ENCODE measurements around the gene KCNAB1. TPM values are rescaled to one million over a fixed set of nuclear protein-coding genes. Genes with fewer than 3 reads are reported as not detected.

KCNAB1 gene
- total and polyA plus RNA-seq, 2 donors (not counting 3 experiments of a cell fraction or from before 2014, with no cell fraction given), result 0.21 TPM; not detected in 1

DNA sequence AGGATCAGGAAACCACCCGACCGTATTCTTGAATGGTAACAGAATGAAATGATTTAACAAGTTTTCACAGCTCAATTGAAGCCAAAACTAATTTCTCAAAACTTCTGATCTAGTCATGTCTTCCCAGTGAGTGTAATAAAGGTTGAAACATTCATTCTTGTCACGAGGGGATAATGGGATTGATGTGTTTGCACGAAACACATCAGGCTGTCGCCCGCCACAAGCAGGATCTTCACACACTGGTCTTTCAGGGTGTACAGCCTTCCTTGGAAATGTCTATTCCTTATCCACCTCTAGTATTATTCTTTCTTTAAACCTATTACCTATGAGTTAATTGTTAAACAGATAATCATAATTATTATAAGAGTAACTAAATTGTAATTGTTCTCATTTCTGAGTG lies 94.3 kb downstream of the KCNAB1 start:
- Histone ChIP-seq H3K4me3 (replicated peaks in 1 of 3; ENCODE audit: insufficient read depth in 1 of 3, low read depth in 1 of 3, low read length in 3 of 3) (no peak overlapping the region), H3K79me2 (ENCODE audit: control insufficient read depth, insufficient read depth, low read length) (no peaks in the 10 kb centered on the region), H3K36me3 (ENCODE audit: control insufficient read depth in 2 of 2, extremely low read depth in 1 of 2, insufficient read depth in 2 of 2, low read length in 2 of 2) (no peaks in the 10 kb centered on the region), H3K4me2 (ENCODE audit: insufficient read depth, low read length) (no peak overlapping the region), H3K4me1 (ENCODE audit: control insufficient read depth, extremely low read depth, insufficient read depth, low read length) (peaks cover 24% of the 10 kb centered on the region), H2AFZ (ENCODE audit: low read depth, low read length) (no peak overlapping the region), H3K27me3 (ENCODE audit: control insufficient read depth in 2 of 2, insufficient read depth in 2 of 2, low read length in 2 of 2) (no peaks in the 10 kb centered on the region), H3K9ac (replicated peaks; ENCODE audit: extremely low read depth, insufficient read depth, low read length) (no peak overlapping the region), H3K9me1 (replicated peaks; ENCODE audit: control insufficient read depth, extremely low read depth, insufficient read depth, low read length) (no peaks in the 10 kb centered on the region), H4K20me1 (replicated peaks; ENCODE audit: control insufficient read depth, extremely low read depth, insufficient read depth, low read length) (no peaks in the 10 kb centered on the region), H3K9me3 (replicated peaks; ENCODE audit: control insufficient read depth, insufficient read depth, low read length) (no peaks in the 10 kb centered on the region), H3K27ac (ENCODE audit: insufficient read depth, low read depth, low read length) (no peak overlapping the region)
- intact Hi-C loops (cut with micrococcal nuclease) (no loop called here), dilution Hi-C loops (cut with MboI; ENCODE audit: extremely low pct_ligation_motif_present, low sequenced_read_pairs) (no loop called here)
- no peak for DNase-seq (ENCODE audit: low read depth, low spot score)
- ChIA-PET CTCF (no interaction called here), POLR2A (no interaction called here)
- BruUV-seq (replicated peaks), result no TSS peak
- TF ChIP-seq POLR2AphosphoS5 (IDR thresholded peaks at IDR 0.05; ENCODE audit: insufficient read depth, low read depth, low read length) (no peak), EZH2 (IDR thresholded peaks at IDR 0.05; ENCODE audit: borderline replicate concordance, low read depth, low read length, severe bottlenecking) (no peak), JUN (IDR thresholded peaks at IDR 0.05; ENCODE audit: borderline replicate concordance, insufficient read depth, insufficient read length, low read depth) (no peak), FOS (IDR thresholded peaks at IDR 0.05; ENCODE audit: borderline replicate concordance, insufficient read depth, low read length) (no peak), POLR2A (IDR thresholded peaks at IDR 0.05; ENCODE audit: low read depth, low read length) (no peak), MYC (IDR thresholded peaks at IDR 0.05; ENCODE audit: low read depth, low read length) (no peak), GATA2 (IDR thresholded peaks at IDR 0.05; ENCODE audit: insufficient read depth, insufficient read length, low read depth, low read length) (no peak)
- TF ChIP-seq, protein P1, sequence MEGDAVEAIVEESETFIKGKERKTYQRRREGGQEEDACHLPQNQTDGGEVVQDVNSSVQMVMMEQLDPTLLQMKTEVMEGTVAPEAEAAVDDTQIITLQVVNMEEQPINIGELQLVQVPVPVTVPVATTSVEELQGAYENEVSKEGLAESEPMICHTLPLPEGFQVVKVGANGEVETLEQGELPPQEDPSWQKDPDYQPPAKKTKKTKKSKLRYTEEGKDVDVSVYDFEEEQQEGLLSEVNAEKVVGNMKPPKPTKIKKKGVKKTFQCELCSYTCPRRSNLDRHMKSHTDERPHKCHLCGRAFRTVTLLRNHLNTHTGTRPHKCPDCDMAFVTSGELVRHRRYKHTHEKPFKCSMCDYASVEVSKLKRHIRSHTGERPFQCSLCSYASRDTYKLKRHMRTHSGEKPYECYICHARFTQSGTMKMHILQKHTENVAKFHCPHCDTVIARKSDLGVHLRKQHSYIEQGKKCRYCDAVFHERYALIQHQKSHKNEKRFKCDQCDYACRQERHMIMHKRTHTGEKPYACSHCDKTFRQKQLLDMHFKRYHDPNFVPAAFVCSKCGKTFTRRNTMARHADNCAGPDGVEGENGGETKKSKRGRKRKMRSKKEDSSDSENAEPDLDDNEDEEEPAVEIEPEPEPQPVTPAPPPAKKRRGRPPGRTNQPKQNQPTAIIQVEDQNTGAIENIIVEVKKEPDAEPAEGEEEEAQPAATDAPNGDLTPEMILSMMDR (IDR thresholded peaks at IDR 0.05; ENCODE audit: extremely low read depth in 1 of 2, insufficient read depth in 1 of 2, low read depth in 1 of 2, low read length in 2 of 2), result no peak
- TF ChIP-seq, protein P2, sequence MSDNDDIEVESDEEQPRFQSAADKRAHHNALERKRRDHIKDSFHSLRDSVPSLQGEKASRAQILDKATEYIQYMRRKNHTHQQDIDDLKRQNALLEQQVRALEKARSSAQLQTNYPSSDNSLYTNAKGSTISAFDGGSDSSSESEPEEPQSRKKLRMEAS (IDR thresholded peaks at IDR 0.05; ENCODE audit: insufficient read depth, insufficient read length), result no peak
- FAIRE-seq, result no peak

Data from endothelial cell of umbilical vein (primary cell).